Calu3 (cell line): Measurements from ENCODE around the gene METTL9. TPM values are rescaled to one million over a fixed set of nuclear protein-coding genes. Genes with fewer than 3 reads are reported as not detected.
"Not testable (repeated sequence)": the region's sequence is repeated elsewhere in the genome, so short reads cannot be mapped to it uniquely, and the experiment has no call there.

ENCODE experiments used
- BruUV-seq: library from RNA; stranded (reverse); fragments of 400-500 nt; replicated peaks from 2 replicates; lab custom pipeline; 2021; lab: Mats Ljungman, UMichigan
- CTCF ChIA-PET: fragments of 300-600 bp; sonication (Branson Sonifier 250); formaldehyde crosslinking; loops from one replicate; lab custom pipeline; 2022; ENCODE audit warnings: antibody characterized with exemption; lab: Charles Lee
- DNase-seq: peaks from one replicate; pipeline ENCODE4 v3.0.0; 2022
- H3K27ac Mint-ChIP-seq: one replicate; pipeline ENCODE4 v1.8.0; 2022; ENCODE audit warnings: mixed read lengths; ENCODE audit not compliant: unreplicated experiment
- H3K27me3 Mint-ChIP-seq: one replicate; pipeline ENCODE4 v1.8.0; 2022; ENCODE audit warnings: mixed read lengths; ENCODE audit not compliant: unreplicated experiment
- H3K36me3 Mint-ChIP-seq: one replicate; pipeline ENCODE4 v1.8.0; 2022; ENCODE audit warnings: mild to moderate bottlenecking, moderate library complexity, mixed read lengths; ENCODE audit not compliant: insufficient read depth, unreplicated experiment
- H3K4me1 Mint-ChIP-seq: one replicate; pipeline ENCODE4 v1.8.0; 2022; ENCODE audit warnings: mild to moderate bottlenecking, low read depth, mixed read lengths; ENCODE audit not compliant: unreplicated experiment
- H3K4me3 Mint-ChIP-seq: one replicate; pipeline ENCODE4 v1.8.0; 2022; ENCODE audit warnings: mild to moderate bottlenecking, low read depth, moderate library complexity, mixed read lengths; ENCODE audit not compliant: unreplicated experiment
- H3K9me3 Mint-ChIP-seq: one replicate; pipeline ENCODE4 v1.8.0; 2022; ENCODE audit warnings: low read depth, mixed read lengths; ENCODE audit not compliant: unreplicated experiment
- CTCF ChIP-seq: fragments of 200-600 bp; IDR thresholded peaks from one replicate; pipeline ENCODE4 v1.8.0; 2022; ENCODE audit warnings: antibody characterized with exemption; ENCODE audit not compliant: unreplicated experiment
- intact Hi-C: fragments of 100-400 bp; cut with micrococcal nuclease; formaldehyde crosslinking; loops from one replicate; pipeline ENCODE4 v1.10.0; 2022; ENCODE audit not compliant: unreplicated experiment
- total RNA-seq: library from RNA; stranded (reverse); gene quantifications from 2 replicates; pipeline ENCODE4 v1.2.3, GENCODE V29; 2022

METTL9 gene
- total RNA-seq, 1 experiment from 2014 or later = 109 TPM

DNA sequence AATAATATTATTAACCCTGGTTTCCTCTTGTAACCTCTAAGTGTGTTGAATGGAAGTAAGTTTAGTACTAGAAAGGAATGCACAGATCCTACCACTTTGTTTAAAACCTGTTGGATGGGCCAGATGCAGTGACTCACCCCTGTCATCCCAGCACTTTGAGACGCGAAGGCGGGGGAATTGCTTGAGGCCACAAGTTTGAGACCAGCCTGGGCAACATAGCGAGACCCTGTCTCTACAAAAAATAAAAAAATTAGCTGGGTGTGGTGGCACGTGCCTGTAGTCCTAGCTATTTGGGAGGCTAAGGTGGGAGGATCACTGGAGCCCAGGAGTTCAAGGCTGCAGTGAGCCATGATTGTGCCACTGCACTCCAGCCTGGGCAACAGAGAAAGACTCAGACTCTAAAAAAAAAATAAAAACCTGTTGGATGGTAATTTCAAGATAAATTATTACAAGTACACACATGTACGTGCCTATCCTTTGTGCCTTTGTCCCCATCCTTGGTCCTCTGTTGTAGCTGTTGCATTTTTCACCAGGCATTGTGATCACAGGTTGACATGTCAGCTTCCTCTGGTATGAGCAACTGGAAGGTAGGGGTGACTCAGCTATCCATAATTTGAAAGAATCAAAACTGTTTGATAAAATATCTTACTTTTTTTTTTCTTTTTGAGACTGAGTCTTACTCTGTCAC, 30.7 kb upstream of the METTL9 start:
- intact Hi-C loops = no loop called here
- no peak overlapping the region for H3K27ac Mint-ChIP-seq
- BruUV-seq = no TSS peak
- no peak for TF ChIP-seq CTCF
- no peak overlapping the region for H3K4me3 Mint-ChIP-seq
- no peaks in the 10 kb centered on the region for H3K36me3 Mint-ChIP-seq
- no peaks in the 10 kb centered on the region for H3K27me3 Mint-ChIP-seq
- no peaks in the 10 kb centered on the region for H3K4me1 Mint-ChIP-seq
- CTCF ChIA-PET = no interaction called here
- no peaks in the 10 kb centered on the region for H3K9me3 Mint-ChIP-seq
- DNase-seq = no peak

GRCh38 chr16:21570676-21571017, 28.7 kb upstream of the METTL9 start:
- DNase-seq = no peak
- CTCF ChIA-PET = no interaction called here
- intact Hi-C loops = no loop called here
- H3K4me1 Mint-ChIP-seq = no peaks in the 10 kb centered on the region
- no peaks in the 10 kb centered on the region for H3K9me3 Mint-ChIP-seq
- no peaks in the 10 kb centered on the region for H3K27me3 Mint-ChIP-seq
- no peaks in the 10 kb centered on the region for H3K36me3 Mint-ChIP-seq
- TF ChIP-seq CTCF = no peak
- no peak overlapping the region for H3K4me3 Mint-ChIP-seq
- no TSS peak for BruUV-seq
- no peak overlapping the region for H3K27ac Mint-ChIP-seq

DNA sequence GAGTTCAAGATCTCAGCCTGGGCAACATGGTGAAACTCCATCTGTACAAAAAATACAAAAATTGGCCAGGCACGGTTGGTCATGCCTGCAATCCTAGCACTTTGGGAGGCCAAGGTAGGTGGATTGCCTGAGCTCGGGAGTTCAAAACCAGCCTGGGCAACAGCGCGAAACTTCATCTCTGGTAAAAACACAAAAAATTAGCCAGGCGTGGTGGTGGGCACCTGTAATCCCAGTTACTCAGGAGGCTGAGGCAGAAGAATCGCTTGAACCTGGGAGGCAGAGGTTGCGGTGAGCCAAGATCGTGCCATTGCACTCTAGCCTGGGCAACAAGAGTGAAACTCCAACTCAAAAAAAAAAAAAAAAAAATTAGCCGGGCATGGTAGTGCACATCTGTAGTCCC, 25.9 kb upstream of the METTL9 start:
- DNase-seq, intact Hi-C loops, H3K9me3 Mint-ChIP-seq, H3K4me1 Mint-ChIP-seq, H3K4me3 Mint-ChIP-seq, H3K27me3 Mint-ChIP-seq, BruUV-seq, H3K36me3 Mint-ChIP-seq, H3K27ac Mint-ChIP-seq: not testable (repeated sequence)
- CTCF ChIA-PET = interaction anchor here (0.7 kb wide), 1 partner anchor 420 kb away, joined by 3 read pairs; no protein-coding TSS in a partner anchor

DNA sequence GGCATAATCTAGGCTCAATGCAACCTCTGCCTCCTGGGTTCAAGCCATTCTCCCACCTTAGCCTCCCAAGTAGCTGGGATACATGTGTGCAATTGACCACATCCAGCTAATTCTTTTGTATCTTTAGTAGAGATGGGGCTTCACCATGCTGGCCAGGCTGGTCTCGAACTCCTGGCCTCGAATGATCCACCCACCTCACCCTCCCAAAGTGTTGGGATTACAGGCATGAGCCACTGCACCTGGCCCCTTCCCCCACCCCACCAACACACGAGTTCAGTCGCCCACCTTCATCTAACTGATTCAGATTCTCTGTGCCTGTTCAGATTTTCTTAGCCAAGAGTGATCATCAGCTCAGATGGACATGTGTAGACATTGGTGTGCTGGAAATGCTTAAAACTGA, 25.0 kb upstream of the METTL9 start:
- TF ChIP-seq CTCF = no peak
- H3K27ac Mint-ChIP-seq = no peak overlapping the region
- no peaks in the 10 kb centered on the region for H3K36me3 Mint-ChIP-seq
- H3K4me3 Mint-ChIP-seq = no peak overlapping the region
- DNase-seq = no peak
- H3K9me3 Mint-ChIP-seq = no peaks in the 10 kb centered on the region
- no TSS peak for BruUV-seq
- CTCF ChIA-PET = interaction anchor here (0.7 kb wide), 2 partner anchors 14 to 420 kb away, joined by 3 read pairs; no protein-coding TSS in a partner anchor
- intact Hi-C loops = no loop called here
- no peaks in the 10 kb centered on the region for H3K4me1 Mint-ChIP-seq
- no peaks in the 10 kb centered on the region for H3K27me3 Mint-ChIP-seq

GRCh38 chr16:21576323-21576722, 23.1 kb upstream of the METTL9 start:
- H3K9me3 Mint-ChIP-seq, H3K27ac Mint-ChIP-seq, CTCF ChIA-PET, H3K4me3 Mint-ChIP-seq, H3K27me3 Mint-ChIP-seq, H3K36me3 Mint-ChIP-seq, DNase-seq, H3K4me1 Mint-ChIP-seq, intact Hi-C loops, BruUV-seq: not testable (repeated sequence)

DNA sequence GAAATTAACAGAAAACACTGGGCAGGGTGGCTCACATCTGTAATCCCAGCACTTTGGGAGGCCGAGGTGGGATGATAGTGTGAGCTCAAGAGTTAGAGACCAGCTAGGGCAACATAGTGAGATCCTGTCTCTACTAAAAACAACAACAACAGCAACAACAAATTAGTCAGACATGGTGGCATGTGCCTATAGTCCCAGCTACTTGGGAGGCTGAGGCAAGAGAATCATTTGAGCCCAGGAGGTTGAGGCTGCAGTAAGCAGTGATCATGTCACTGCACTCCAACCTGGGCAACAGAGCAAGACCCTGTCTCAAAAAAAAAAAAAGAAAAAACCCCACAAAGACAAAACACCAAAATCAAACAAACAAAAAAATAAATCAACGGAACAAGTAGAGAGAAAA, 21.9 kb upstream of the METTL9 start:
- CTCF ChIA-PET = interaction anchor here (0.7 kb wide), 3 partner anchors 128 to 1052 kb away, joined by 3 to 4 read pairs (median 3); no protein-coding TSS in a partner anchor
- H3K27ac Mint-ChIP-seq, H3K36me3 Mint-ChIP-seq, H3K4me1 Mint-ChIP-seq, BruUV-seq, intact Hi-C loops, H3K27me3 Mint-ChIP-seq, H3K4me3 Mint-ChIP-seq, H3K9me3 Mint-ChIP-seq, DNase-seq: not testable (repeated sequence)

DNA sequence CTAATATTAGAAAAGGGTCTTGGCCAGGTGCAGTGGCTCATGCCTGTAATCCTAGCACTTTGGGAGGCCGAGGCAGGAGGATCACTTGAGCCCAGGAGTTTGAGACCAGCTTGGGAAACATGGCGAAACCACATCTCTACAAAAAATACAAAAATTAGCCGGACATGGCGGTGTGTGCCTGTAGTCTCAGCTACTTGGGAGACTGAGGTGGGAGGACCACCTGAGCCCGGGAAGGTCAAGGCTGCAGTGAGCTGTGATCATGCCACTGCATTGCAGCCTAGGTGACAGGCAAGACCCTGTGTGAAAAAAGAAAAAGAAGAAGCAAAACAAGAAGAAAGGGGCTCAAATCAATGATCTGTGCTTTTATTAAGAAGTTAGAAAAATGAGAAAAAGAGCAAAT, 21.1 kb upstream of the METTL9 start:
- DNase-seq, CTCF ChIA-PET, BruUV-seq: not testable (repeated sequence)

DNA sequence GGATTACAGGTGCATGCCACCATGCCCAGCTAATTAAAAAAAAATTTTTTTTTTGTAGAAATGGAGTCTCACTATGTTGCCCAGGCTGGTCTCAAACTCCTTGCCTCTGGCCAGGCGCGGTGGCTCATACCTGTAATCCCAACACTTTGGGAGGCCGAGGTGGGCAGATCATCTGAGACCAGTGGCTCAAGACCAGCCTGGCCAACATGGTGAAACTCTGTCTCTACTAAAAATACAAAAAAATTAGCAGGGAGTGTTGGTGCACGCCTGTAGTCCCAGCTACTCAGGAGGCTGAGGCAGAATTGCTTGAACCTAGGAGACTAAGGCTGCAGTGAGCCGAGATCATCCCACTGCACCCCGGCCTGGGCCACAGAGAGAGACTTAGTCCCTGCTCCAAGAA, 19.2 kb upstream of the METTL9 start:
- CTCF ChIA-PET = interaction anchor here (0.6 to 0.7 kb wide), 2 partner anchors 15 to 142 kb away, joined by 3 read pairs; no protein-coding TSS in a partner anchor
- intact Hi-C loops, H3K4me1 Mint-ChIP-seq, H3K4me3 Mint-ChIP-seq, H3K36me3 Mint-ChIP-seq, BruUV-seq, DNase-seq, H3K27me3 Mint-ChIP-seq, H3K9me3 Mint-ChIP-seq, H3K27ac Mint-ChIP-seq: not testable (repeated sequence)

More for the DNA sequence above, 21.1 kb upstream of the METTL9 start:
- H3K36me3 Mint-ChIP-seq, H3K9me3 Mint-ChIP-seq, H3K27ac Mint-ChIP-seq, H3K4me3 Mint-ChIP-seq, H3K4me1 Mint-ChIP-seq, H3K27me3 Mint-ChIP-seq, intact Hi-C loops: not testable (repeated sequence)
